ENCODE data around the gene CDC42BPB.

CDC42BPB gene

DNA sequence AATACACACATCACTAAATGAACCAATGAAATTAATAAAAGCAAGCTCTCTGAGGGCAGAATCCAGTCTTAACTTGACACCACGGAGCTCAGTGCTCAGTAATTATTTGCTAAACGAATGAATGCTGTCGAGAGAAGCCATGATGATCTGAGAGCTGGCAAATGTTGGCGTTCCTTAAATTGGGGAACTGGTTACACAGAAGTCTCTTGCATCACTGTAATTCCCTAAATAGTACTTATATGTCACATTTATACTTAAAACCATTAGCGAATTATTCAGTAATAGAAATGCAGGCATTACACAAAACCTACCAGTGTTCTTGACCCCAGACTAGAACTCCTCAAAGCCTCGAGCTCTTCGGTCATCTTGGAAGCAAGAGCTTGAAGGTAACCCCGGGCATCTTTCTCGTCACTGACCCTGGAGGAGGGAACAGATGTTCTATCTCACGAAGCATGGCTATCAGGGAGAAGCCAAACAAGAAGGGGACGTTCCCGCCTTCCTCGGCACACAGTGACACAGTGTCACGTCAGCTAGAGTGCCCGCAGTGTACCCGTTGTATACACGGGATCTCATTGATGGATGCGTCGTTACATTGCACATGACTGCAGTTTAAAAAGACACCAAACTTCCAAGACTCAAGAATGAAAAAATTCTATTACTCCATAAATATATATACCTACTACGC, 91.2 kb downstream of the CDC42BPB start:
- no peak for DNase-seq

- no peak for DNase-seq
These were observed 92.1 kb downstream of the CDC42BPB start for GRCh38 chr14:102965282-102965681.

DNA sequence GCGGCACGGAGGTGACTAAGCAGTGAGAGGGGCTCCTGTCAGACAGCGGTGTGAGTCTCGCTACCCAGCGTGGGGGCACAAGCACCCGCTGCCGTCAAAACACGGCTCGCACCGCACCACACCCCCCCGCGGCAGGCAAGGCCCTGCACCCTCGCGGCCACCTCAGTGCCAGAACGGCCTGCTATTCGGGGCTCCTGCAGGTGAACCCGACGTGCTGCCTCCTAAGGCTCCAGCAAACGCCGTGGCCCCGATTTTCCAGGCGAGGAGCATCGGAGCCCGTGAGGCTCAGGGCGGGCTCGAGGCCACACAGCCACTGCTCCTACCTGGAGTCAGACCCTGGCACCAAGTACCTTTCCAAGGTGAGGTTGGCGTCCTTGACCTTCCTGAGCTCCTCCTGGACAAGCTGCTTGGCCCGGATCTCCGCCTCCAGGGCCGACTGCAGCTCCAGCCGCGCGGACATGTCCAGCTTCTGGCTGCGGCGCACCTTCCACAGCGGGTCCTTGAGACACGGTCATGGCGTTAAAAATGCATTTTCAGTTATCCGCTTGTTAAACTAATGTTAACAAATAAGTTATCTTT, 93.1 kb downstream of the CDC42BPB start:
- DNase-seq, result no peak

DNA sequence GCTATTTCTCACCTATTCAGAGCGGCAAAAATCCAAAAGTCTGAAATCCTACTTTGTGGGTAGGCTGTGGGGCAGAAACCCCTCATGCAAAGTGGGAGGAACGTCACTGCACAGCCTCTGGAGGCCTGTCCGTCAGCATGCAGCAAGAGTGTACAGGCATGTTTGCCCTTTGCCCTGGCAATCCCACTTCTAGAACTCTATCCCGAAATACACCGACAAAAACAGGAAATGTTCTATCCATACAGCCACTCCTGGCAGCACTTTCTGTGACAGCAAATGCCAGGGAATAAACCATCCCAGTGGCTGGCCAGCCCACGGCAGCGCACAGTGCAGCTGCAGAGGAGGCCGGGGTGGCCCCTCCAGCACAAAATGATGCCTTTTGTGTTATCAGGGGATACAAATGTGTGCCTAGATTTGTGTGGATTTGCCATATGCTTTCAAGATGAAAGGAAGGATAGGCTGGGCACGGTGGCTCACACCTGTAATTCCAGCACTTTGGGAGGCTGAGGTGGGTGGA, 95.2 kb downstream of the CDC42BPB start:
- no peak for DNase-seq

- no peak for DNase-seq
These were observed 98.9 kb downstream of the CDC42BPB start for GRCh38 chr14:102958461-102958860.

GRCh38 chr14:102957222-102957621, 100.1 kb downstream of the CDC42BPB start:
- no peak for DNase-seq

DNA sequence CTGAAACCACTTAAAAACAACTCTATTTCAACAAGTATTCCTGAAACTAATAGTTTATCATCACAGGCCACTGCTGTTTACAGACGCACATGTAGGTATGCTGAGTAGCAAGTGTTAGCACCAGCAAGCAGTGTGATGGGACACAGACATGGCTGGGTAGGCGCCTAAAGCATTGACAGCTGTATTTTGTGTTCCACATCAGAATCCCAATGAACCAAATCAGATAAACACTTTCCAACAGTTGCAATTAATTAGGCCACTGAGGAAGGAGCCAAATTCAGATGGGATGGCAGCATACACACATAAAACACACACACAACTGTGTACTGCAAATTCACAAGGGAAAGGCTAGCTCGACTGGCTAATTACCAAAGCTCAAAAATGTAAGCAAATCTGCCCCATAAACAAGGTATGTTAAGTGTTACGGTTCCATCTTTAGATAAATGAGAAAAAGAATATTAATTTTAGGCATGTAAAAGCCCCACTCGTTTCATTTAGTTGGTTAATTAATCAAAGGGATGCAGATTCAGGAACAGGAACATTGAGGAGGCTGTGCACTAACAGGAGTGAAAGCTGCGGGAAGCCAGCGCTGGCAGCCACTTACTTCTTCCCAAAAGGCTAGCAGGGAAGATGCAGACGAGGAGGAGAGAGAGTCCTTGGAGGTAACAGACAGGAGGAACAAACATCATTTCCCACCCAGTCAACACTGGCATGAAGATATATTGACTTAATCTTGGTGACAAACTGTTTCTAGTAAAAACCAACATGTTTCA, 101.5 kb downstream of the CDC42BPB start:
- DNase-seq, result no peak

DNA sequence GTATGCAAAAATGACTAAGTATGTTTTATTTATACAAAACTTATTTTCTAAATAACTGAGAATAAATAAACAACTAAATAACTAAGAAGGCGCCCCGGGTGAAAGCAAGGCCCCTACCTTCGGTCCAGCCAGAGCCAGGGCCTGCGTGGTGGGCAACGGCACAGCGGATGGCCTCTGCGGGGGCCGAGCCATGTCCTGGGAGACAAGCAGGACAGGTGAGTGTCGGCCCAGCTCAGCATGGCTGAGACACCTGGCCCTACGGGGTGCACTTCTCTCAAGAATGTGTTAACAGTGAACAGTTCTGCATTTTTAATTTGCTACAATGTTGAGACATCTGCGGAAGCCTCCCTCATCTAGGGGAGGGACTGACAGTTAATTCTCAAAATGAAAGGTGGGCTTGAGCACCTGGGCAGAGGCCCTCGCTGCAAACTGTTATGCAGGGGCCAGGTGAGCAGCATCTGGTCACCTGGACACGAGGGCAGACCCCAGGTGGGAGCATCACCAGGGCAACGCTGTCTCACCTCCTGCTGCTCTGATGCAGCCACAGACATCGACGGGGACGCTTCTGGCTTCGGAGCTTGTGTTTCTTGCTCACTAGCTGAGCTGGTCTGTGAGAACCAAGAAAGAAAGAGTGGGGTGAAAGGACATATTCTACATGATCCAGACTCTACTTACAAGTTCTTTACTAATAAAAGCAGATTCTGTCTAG, 103.1 kb downstream of the CDC42BPB start:
- no peak for DNase-seq

- DNase-seq, result no peak
These were observed 104.2 kb downstream of the CDC42BPB start for GRCh38 chr14:102953100-102953499.

DNA sequence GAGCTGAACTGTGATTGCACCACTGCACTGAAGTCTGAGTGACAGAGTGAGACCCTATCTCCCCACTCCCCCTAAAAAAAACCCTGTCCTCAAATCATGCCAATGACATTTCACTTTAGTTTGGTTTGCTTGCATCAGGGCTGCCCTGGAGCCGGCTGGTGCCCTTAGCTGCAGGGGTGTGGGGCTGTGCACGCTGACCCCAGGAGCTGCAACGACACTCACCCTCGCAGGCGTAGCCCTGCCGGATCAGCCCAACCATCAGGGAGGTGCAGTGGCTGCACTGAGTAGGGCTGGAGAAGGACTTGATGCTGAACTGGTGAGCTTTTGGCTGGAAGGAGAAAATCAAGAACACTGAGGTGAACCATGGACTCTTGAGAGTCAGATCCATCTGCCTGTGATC, 105.1 kb downstream of the CDC42BPB start:
- no peak for DNase-seq

- no peak for DNase-seq
These were observed 105.5 kb downstream of the CDC42BPB start for GRCh38 chr14:102951799-102952198.

- no peak for DNase-seq
These were observed 106.3 kb downstream of the CDC42BPB start for GRCh38 chr14:102951034-102951433.

DNA sequence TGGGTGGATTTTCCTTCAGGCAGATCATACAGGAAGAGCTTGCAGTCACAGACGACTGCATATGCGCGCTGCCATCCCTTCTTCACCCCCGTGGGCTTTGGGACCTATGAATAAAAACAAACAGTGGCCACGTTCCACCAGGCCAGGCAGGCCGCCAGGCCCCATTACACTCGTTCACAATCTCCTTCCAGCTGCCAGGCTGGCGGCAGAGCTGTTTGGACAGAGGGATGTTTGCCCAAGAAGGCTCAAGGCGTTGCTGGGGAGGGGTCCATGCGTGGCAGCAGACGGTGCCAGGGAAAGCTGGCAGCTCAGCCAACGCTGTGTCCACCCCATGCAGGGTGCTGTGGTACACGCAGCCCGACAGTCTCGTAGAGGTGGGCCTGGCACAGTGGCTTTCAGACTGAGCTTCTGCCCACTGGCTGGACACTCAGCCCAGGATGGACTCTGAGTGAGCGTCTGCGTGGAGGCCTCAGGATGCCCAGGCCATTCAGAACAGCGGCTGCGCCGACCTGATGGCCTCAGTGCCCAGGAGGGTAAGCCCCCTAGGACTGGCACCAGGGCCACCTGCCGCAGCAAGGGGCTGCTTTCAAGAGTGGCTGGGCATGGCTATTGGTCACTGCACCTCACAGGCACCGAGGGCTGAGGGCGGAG, 107.4 kb downstream of the CDC42BPB start:
- no peak for DNase-seq

DNA sequence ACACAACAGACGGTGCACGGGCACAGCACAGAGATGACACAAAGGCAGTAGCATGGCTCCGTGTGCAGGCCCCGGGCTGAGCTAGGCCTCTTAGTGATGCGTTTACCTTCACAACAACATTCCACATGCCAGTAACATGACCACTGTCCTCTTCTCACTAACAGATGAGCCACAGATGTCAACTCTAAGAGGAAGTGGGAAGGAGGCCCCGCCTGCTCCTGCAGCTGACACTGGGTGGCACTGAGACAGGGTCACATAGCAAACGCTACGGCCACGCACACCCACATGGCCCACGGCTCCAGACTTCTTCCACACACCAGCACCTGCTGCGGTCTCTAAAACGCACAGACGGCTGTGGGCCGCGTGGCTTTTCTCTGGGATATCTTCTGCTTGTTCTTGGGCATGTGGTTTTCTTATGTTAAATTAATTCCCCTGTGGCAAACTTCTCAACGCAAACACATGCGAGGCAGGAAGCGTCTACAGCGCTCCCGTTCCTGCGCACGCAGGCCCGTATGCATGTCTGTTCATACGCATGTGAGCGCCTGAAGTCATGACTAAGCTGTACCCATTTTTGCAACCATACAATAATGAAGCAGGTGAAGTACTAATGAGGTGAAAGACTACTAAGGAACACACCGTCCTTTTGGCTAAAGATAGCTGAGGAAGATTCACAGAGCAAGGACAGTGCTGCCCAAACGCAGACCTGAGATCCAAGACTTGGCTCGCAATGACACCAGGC, 108.1 kb downstream of the CDC42BPB start:
- no peak for DNase-seq

GRCh38 chr14:102948698-102949061, 108.7 kb downstream of the CDC42BPB start:
- no peak for DNase-seq

GRCh38 chr14:102947321-102948103, 109.8 kb downstream of the CDC42BPB start:
- DNase-seq, result no peak

- no peak for DNase-seq
These were observed 111.8 kb downstream of the CDC42BPB start for GRCh38 chr14:102945346-102946130.

- DNase-seq, result no peak
These were observed 112.7 kb downstream of the CDC42BPB start for GRCh38 chr14:102944448-102945330.

GRCh38 chr14:102943979-102944378, 113.4 kb downstream of the CDC42BPB start:
- no peak for DNase-seq

Measured in right kidney (tissue), 1 donor.